ENCODE results near the gene LRIT2.

The LRIT2 gene

DNA sequence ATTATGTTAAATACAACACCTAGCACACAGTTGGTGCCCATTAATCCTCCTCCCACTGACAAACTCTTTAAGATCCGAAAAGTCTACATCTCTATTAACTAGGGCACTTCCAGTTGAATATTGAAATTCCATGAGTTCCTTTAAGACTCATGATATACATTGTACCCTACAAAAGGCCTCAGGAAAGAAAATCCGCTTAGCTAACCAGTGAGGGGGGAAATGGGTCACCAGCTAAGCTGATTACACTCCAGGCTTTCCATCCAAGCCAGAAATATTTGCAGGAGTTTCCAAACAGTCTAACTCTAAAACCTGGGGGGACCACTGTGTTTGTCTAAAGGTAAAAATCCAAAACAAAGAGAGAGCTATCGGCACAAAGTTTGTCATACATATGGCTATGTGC, 1.3 kb upstream of the LRIT2 start:
- Histone ChIP-seq H2BK5ac (ENCODE audit: low read depth, low read length, poor library complexity, severe bottlenecking) (no peak overlapping the region), H2BK15ac (ENCODE audit: low read depth, poor library complexity, severe bottlenecking) (no peak overlapping the region), H3K4me2 (ENCODE audit: low read length, poor library complexity, severe bottlenecking) (no peak overlapping the region), H3K9me3 (ENCODE audit: control insufficient read depth, low read length) (no peaks in the 10 kb centered on the region), H3K36me3 (ENCODE audit: control insufficient read depth in 1 of 2, insufficient read depth in 2 of 2, low read depth in 1 of 2, low read length in 2 of 2) (no peaks in the 10 kb centered on the region), H3K23ac (ENCODE audit: low read length in 2 of 2) (no peak overlapping the region), H3K79me1 (replicated peaks; ENCODE audit: low read length, poor library complexity, severe bottlenecking) (no peaks in the 10 kb centered on the region), H4K91ac (ENCODE audit: low read length) (no peak overlapping the region), H3K4me1 (ENCODE audit: control insufficient read depth, insufficient read depth, low read depth, low read length) (no peaks in the 10 kb centered on the region), H3K27me3 (ENCODE audit: control insufficient read depth in 1 of 2, insufficient read depth in 1 of 2, low read length in 2 of 2) (peaks cover 7 to 12% of the 10 kb centered on the region in 2 experiments), H3K9ac (ENCODE audit: low read length) (no peak overlapping the region), H2AFZ (ENCODE audit: low read depth, low read length) (no peak overlapping the region), H3K4me3 (ENCODE audit: insufficient read depth in 1 of 2, low read depth in 1 of 2, low read length in 2 of 2) (no peak overlapping the region), H2BK12ac (ENCODE audit: low read length in 2 of 2) (no peak overlapping the region), H2BK120ac (ENCODE audit: low read depth, low read length) (no peak overlapping the region), H4K8ac (ENCODE audit: low read length) (no peak overlapping the region), H3K27ac (ENCODE audit: low read length, poor library complexity, severe bottlenecking) (no peak overlapping the region), H3K14ac (ENCODE audit: low read length in 2 of 2) (no peak overlapping the region), H2AK5ac (ENCODE audit: low read length, severe bottlenecking) (no peak overlapping the region), H3K4ac (ENCODE audit: low read depth in 1 of 2, low read length in 2 of 2) (no peak overlapping the region), H3K18ac (ENCODE audit: low read depth in 1 of 2, low read length in 2 of 2) (no peak overlapping the region)
- no peak for DNase-seq
- WGBS = 61% methylated on average over 3 of the region's 3 CpGs

- no peak overlapping the region for H2BK5ac ChIP-seq (ENCODE audit: low read depth, low read length, poor library complexity, severe bottlenecking)
- no peak overlapping the region for H2BK12ac ChIP-seq (ENCODE audit: low read length in 2 of 2)
- H3K9ac ChIP-seq (ENCODE audit: low read length) = no peak overlapping the region
- no peak overlapping the region for H3K4me3 ChIP-seq (ENCODE audit: insufficient read depth in 1 of 2, low read depth in 1 of 2, low read length in 2 of 2)
- H3K4me2 ChIP-seq (ENCODE audit: low read length, poor library complexity, severe bottlenecking) = no peak overlapping the region
- no peaks in the 10 kb centered on the region for H3K4me1 ChIP-seq (ENCODE audit: control insufficient read depth, insufficient read depth, low read depth, low read length)
- no peak overlapping the region for H2AK5ac ChIP-seq (ENCODE audit: low read length, severe bottlenecking)
- H2AFZ ChIP-seq (ENCODE audit: low read depth, low read length) = no peak overlapping the region
- no peaks in the 10 kb centered on the region for H3K79me1 ChIP-seq (replicated peaks; ENCODE audit: low read length, poor library complexity, severe bottlenecking)
- H3K23ac ChIP-seq (ENCODE audit: low read length in 2 of 2) = no peak overlapping the region
- no peak overlapping the region for H3K27ac ChIP-seq (ENCODE audit: low read length, poor library complexity, severe bottlenecking)
- peaks cover under 1% of the 10 kb centered on the region for H3K9me3 ChIP-seq (ENCODE audit: control insufficient read depth, low read length)
- no peak overlapping the region for H3K18ac ChIP-seq (ENCODE audit: low read depth in 1 of 2, low read length in 2 of 2)
- H3K14ac ChIP-seq (ENCODE audit: low read length in 2 of 2) = no peak overlapping the region
- H3K27me3 ChIP-seq (ENCODE audit: control insufficient read depth in 1 of 2, insufficient read depth in 1 of 2, low read length in 2 of 2) = peaks cover 3 to 5% of the 10 kb centered on the region in 2 experiments
- 41% methylated on average over 6 of the region's 6 CpGs for WGBS
- H2BK120ac ChIP-seq (ENCODE audit: low read depth, low read length) = no peak overlapping the region
- H3K36me3 ChIP-seq (ENCODE audit: control insufficient read depth in 1 of 2, insufficient read depth in 2 of 2, low read depth in 1 of 2, low read length in 2 of 2) = no peaks in the 10 kb centered on the region
- H4K91ac ChIP-seq (ENCODE audit: low read length) = no peak overlapping the region
- peak; percentile 1 for DNase-seq
- H2BK15ac ChIP-seq (ENCODE audit: low read depth, poor library complexity, severe bottlenecking) = no peak overlapping the region
- no peak overlapping the region for H3K4ac ChIP-seq (ENCODE audit: low read depth in 1 of 2, low read length in 2 of 2)
- H4K8ac ChIP-seq (ENCODE audit: low read length) = no peak overlapping the region
Observed at GRCh38 chr10:84224411-84225028, 824 bp downstream of the LRIT2 start.

- Histone ChIP-seq H3K27me3 (ENCODE audit: control insufficient read depth in 1 of 2, insufficient read depth in 1 of 2, low read length in 2 of 2) (peaks cover under 1 to 7% of the 10 kb centered on the region in 2 experiments), H2BK5ac (ENCODE audit: low read depth, low read length, poor library complexity, severe bottlenecking) (no peak overlapping the region), H3K9me3 (ENCODE audit: control insufficient read depth, low read length) (peaks cover 6% of the 10 kb centered on the region), H3K4ac (ENCODE audit: low read depth in 1 of 2, low read length in 2 of 2) (no peak overlapping the region), H3K18ac (ENCODE audit: low read depth in 1 of 2, low read length in 2 of 2) (no peak overlapping the region), H3K14ac (ENCODE audit: low read length in 2 of 2) (no peak overlapping the region), H2BK120ac (ENCODE audit: low read depth, low read length) (no peak overlapping the region), H3K79me1 (replicated peaks; ENCODE audit: low read length, poor library complexity, severe bottlenecking) (no peaks in the 10 kb centered on the region), H4K91ac (ENCODE audit: low read length) (no peak overlapping the region), H2BK12ac (ENCODE audit: low read length in 2 of 2) (no peak overlapping the region), H3K4me1 (ENCODE audit: control insufficient read depth, insufficient read depth, low read depth, low read length) (no peaks in the 10 kb centered on the region), H2BK15ac (ENCODE audit: low read depth, poor library complexity, severe bottlenecking) (no peak overlapping the region), H3K4me2 (ENCODE audit: low read length, poor library complexity, severe bottlenecking) (no peak overlapping the region), H4K8ac (ENCODE audit: low read length) (no peak overlapping the region), H3K9ac (ENCODE audit: low read length) (no peak overlapping the region), H3K4me3 (ENCODE audit: insufficient read depth in 1 of 2, low read depth in 1 of 2, low read length in 2 of 2) (no peak overlapping the region), H3K27ac (ENCODE audit: low read length, poor library complexity, severe bottlenecking) (no peak overlapping the region), H2AFZ (ENCODE audit: low read depth, low read length) (no peak overlapping the region), H3K36me3 (ENCODE audit: control insufficient read depth in 1 of 2, insufficient read depth in 2 of 2, low read depth in 1 of 2, low read length in 2 of 2) (no peaks in the 10 kb centered on the region), H3K23ac (ENCODE audit: low read length in 2 of 2) (no peak overlapping the region), H2AK5ac (ENCODE audit: low read length, severe bottlenecking) (no peak overlapping the region)
- no peak for DNase-seq
- WGBS = 71% methylated on average over 8 of the region's 8 CpGs
Observed at GRCh38 chr10:84221916-84222315, 3.4 kb downstream of the LRIT2 start.

- H2BK15ac ChIP-seq (ENCODE audit: low read depth, poor library complexity, severe bottlenecking) = no peak overlapping the region
- 85% methylated on average over 4 of the region's 4 CpGs for WGBS
- no peak for DNase-seq
Observed at GRCh38 chr10:84217746-84218145, 7.6 kb downstream of the LRIT2 start.

More at GRCh38 chr10:84217746-84218145, 7.6 kb downstream of the LRIT2 start:
- H3K27ac ChIP-seq (ENCODE audit: low read length, poor library complexity, severe bottlenecking) = no peak overlapping the region
- H3K4me3 ChIP-seq (ENCODE audit: insufficient read depth in 1 of 2, low read depth in 1 of 2, low read length in 2 of 2) = no peak overlapping the region
- H4K8ac ChIP-seq (ENCODE audit: low read length) = no peak overlapping the region
- H3K14ac ChIP-seq (ENCODE audit: low read length in 2 of 2) = no peak overlapping the region
- no peak overlapping the region for H3K4ac ChIP-seq (ENCODE audit: low read depth in 1 of 2, low read length in 2 of 2)
- peaks cover 0 to 29% of the 10 kb centered on the region in 2 experiments for H3K27me3 ChIP-seq (ENCODE audit: control insufficient read depth in 1 of 2, insufficient read depth in 1 of 2, low read length in 2 of 2)
- no peak overlapping the region for H2BK5ac ChIP-seq (ENCODE audit: low read depth, low read length, poor library complexity, severe bottlenecking)
- H3K9ac ChIP-seq (ENCODE audit: low read length) = no peak overlapping the region
- H2BK120ac ChIP-seq (ENCODE audit: low read depth, low read length) = no peak overlapping the region
- no peaks in the 10 kb centered on the region for H3K36me3 ChIP-seq (ENCODE audit: control insufficient read depth in 1 of 2, insufficient read depth in 2 of 2, low read depth in 1 of 2, low read length in 2 of 2)
- no peak overlapping the region for H2AK5ac ChIP-seq (ENCODE audit: low read length, severe bottlenecking)
- no peak overlapping the region for H4K91ac ChIP-seq (ENCODE audit: low read length)
- H2AFZ ChIP-seq (ENCODE audit: low read depth, low read length) = no peak overlapping the region
- H3K79me1 ChIP-seq (replicated peaks; ENCODE audit: low read length, poor library complexity, severe bottlenecking) = no peaks in the 10 kb centered on the region
- H3K23ac ChIP-seq (ENCODE audit: low read length in 2 of 2) = no peak overlapping the region
- peaks cover 6% of the 10 kb centered on the region for H3K9me3 ChIP-seq (ENCODE audit: control insufficient read depth, low read length)
- no peak overlapping the region for H3K18ac ChIP-seq (ENCODE audit: low read depth in 1 of 2, low read length in 2 of 2)
- no peaks in the 10 kb centered on the region for H3K4me1 ChIP-seq (ENCODE audit: control insufficient read depth, insufficient read depth, low read depth, low read length)
- no peak overlapping the region for H2BK12ac ChIP-seq (ENCODE audit: low read length in 2 of 2)
- no peak overlapping the region for H3K4me2 ChIP-seq (ENCODE audit: low read length, poor library complexity, severe bottlenecking)

All from mesenchymal stem cell (in vitro differentiated cells and primary cell).